D721Med (cell line): ENCODE results near the gene P2RY8.
"Not testable (repeated sequence)": the region's sequence is repeated elsewhere in the genome, so short reads cannot be mapped to it uniquely, and the experiment has no call there.

Experiments
- DNase-seq: peaks from one replicate; pipeline ENCODE4 v3.0.0; 2011; ENCODE audit warnings: low spot score; ENCODE audit not compliant: insufficient read length
- FAIRE-seq: peaks from 2 replicates; lab custom pipeline; 2011; peaks lifted over from hg19 to GRCh38; lab: Jason Lieb, UNC
- CTCF ChIP-seq: IDR thresholded peaks from 2 replicates; pipeline ENCODE4 v1.5.1; 2012; ENCODE audit warnings: mild to moderate bottlenecking, control low read depth; ENCODE audit not compliant: insufficient read depth; ENCODE audit errors: missing control alignments

The P2RY8 gene

GRCh38 chrX:1475881-1476280 lies 61.1 kb downstream of the P2RY8 start:
- TF ChIP-seq CTCF = no peak
- DNase-seq (no peak), FAIRE-seq (no peak)

GRCh38 chrX:1475481-1475880 lies 61.5 kb downstream of the P2RY8 start:
- no peak for TF ChIP-seq CTCF
- FAIRE-seq (no peak), DNase-seq (no peak)

- not testable (repeated sequence) for DNase-seq, FAIRE-seq
Measured at GRCh38 chrX:1474593-1474992, 62.4 kb downstream of the P2RY8 start.

GRCh38 chrX:1472975-1473374 lies 64.0 kb downstream of the P2RY8 start:
- FAIRE-seq = no peak
- no peak for TF ChIP-seq CTCF
- no peak for DNase-seq

GRCh38 chrX:1468250-1468772 lies 68.7 kb downstream of the P2RY8 start:
- FAIRE-seq (no peak), DNase-seq (no peak)
- no peak for TF ChIP-seq CTCF

- FAIRE-seq (no peak), DNase-seq (no peak)
Measured at GRCh38 chrX:1466971-1467561, 69.9 kb downstream of the P2RY8 start.

GRCh38 chrX:1466232-1466661 lies 70.7 kb downstream of the P2RY8 start:
- TF ChIP-seq CTCF = no peak
- DNase-seq = no peak
- FAIRE-seq = no peak

More at GRCh38 chrX:1466971-1467561, 69.9 kb downstream of the P2RY8 start:
- no peak for TF ChIP-seq CTCF
